GM12874 (cell line): ENCODE data around the gene ANO4.

Experiments
- TF ChIP-seq, protein P1 (sequence below): IDR thresholded peaks from 2 replicates; pipeline ENCODE4 v1.5.1; 2011; ENCODE audit warnings: low read depth, mild to moderate bottlenecking, control low read depth, low read length, moderate library complexity; ENCODE audit not compliant: insufficient read depth

The ANO4 gene

DNA sequence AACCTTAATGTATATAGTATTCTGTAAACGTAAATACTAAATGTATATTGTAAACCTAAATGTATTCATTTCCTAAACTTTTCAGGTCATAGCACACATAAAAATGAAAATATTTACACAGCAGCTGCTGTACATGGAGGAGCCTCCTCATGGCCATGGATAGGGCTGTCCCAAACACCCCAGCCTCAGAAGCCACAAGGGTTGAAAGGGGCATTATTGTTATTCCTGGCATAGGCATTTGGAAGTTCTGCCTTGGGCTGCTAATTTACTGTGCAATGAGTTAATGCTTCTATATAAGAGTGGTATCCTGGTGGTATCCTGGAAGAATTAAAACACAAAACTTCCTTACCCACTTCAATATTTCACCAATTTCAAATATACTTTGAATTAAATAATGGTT lies 256.1 kb downstream of the ANO4 start:
- TF ChIP-seq, protein P1, sequence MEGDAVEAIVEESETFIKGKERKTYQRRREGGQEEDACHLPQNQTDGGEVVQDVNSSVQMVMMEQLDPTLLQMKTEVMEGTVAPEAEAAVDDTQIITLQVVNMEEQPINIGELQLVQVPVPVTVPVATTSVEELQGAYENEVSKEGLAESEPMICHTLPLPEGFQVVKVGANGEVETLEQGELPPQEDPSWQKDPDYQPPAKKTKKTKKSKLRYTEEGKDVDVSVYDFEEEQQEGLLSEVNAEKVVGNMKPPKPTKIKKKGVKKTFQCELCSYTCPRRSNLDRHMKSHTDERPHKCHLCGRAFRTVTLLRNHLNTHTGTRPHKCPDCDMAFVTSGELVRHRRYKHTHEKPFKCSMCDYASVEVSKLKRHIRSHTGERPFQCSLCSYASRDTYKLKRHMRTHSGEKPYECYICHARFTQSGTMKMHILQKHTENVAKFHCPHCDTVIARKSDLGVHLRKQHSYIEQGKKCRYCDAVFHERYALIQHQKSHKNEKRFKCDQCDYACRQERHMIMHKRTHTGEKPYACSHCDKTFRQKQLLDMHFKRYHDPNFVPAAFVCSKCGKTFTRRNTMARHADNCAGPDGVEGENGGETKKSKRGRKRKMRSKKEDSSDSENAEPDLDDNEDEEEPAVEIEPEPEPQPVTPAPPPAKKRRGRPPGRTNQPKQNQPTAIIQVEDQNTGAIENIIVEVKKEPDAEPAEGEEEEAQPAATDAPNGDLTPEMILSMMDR = no peak

DNA sequence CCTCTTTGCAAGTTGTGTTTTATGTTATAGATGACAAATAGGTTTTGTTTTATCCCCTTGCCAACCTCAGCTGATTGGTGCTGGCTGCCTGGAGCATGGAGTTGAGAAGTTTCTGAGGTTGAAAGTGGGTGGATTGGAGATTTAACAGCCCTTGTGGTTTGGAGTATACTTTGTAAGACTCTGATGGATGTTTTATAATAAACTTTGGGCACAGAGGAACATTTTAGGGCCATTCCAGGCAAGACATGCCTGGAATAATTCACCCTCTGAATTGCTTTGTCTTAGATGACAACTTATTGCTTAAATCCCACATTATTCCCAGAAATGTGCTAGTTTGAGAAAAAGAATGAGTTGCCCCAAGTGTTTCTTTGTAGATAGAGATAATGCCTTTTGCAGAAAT lies 256.6 kb downstream of the ANO4 start:
- TF ChIP-seq, protein P1 = no peak

DNA sequence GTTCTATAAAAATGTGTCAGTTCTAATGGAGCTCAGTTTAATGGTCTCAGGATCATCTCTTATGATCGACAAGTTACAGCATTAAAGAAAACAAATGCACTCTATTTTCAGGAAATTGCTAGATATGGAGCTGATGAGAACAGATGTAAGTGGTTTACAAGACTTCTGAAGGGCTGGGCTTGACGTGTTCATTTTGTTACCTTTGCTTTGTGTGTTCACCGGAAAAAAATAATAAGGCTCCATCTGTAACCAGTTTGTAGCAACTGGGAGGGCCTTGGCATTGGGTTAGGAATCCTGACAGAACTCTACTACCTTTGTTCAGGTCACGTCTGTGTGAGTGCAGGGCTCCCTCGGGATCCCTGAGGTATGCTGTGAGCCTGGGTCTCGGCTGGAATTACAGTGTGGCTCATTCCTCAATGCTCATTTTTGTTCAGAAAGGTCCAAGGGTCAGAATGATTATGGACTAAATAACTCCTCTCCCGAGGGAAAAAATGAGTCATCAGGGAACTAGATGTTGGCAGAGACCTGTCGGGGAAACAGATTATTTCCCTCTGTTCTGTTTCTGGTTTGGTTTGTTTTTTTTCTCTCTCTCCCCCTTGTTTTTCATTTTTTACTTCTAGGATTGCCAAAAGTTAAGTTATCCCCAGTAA lies 257.4 kb downstream of the ANO4 start:
- TF ChIP-seq, protein P1 = no peak

DNA sequence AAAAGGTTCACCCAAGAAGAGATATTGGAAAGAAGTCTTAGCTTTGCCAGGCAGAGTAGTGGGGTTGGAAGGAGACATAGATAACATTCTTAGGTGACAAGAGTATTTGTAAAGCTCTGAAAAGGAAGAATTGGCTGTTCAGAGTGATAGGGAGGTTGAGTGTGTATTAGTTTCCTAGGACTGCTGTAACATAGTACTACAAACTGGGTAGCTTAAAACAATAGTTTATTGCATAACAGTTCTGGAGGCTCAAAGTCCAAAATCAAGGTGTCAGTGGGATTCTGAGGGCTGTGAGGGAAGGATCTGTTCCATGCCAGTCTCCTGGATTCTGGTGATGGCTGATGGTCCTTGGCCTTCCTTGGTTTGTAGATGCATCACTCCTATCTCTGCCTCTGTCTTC lies 258.6 kb downstream of the ANO4 start:
- TF ChIP-seq, protein P1 = no peak

- TF ChIP-seq, protein P1 = no peak
Measured at GRCh38 chr12:101055940-101056339, 261.4 kb downstream of the ANO4 start.

DNA sequence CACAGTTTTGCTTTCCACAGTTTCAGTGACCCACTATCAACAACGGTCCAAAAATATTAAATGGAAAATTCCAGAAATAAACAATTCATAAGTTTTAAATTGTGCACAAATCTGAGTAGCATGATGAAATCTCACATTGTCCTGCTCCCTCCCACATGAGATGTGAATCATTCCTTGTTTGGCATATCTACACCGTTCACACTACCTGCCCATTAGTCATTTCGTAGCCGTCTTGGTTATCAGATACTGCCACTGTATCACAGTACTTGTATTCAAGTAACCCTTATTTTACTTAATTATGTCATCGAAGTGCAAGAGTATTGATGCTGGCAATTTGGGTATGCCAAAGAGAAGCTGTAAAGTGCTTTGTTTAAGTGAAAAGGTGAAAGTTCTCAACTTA lies 270.1 kb downstream of the ANO4 start:
- TF ChIP-seq, protein P1 = no peak

DNA sequence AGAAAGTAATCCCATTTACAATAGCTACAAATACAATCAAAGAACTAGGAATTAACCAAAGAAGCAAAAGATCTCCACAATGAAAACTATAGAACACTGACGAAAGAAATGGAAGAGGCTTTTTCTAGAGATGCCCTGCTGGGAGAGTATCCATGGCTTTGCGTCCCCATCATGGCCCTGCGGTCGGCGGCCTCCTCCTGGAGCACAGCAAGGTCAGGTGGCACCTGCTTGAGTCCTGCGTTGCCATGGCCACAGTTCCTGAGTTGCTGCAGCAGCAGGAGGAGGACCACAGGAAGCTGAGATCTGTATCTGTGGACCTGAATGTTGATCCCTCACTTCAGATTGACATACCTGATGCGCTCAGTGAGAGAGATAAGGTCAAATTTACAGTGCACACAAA lies 271.9 kb downstream of the ANO4 start:
- TF ChIP-seq, protein P1 = no peak
